Cardiac septum (tissue), 1 donor: Measurements from ENCODE around the gene TMPRSS11D. TPM values are rescaled to one million over a fixed set of nuclear protein-coding genes. Genes with fewer than 3 reads are reported as not detected.

Source experiments
- DNase-seq: peaks from one replicate; pipeline ENCODE4 v3.0.0-alpha.2; 2020; ENCODE audit warnings: low spot score
- intact Hi-C: fragments of 100-400 bp; cut with DNase I; formaldehyde crosslinking; loops from one replicate; pipeline ENCODE4 v1.14.0; 2022
- long read RNA-seq: library from polyadenylated mRNA; unstranded; transcript quantifications from one replicate; pipeline ENCODE4 v2.0.0, GENCODE V29; 2021
- total RNA-seq: library from RNA; stranded (reverse); fragmentation: NEBNext Ultra II Directional; extraction: Animal tissue kit (Norgen Biotek cat#: 25700); gene quantifications from one replicate; pipeline ENCODE4 v1.2.1, GENCODE V29; 2021
- donor health status: DM: no; HTN: no; CAD: no.

Gene TMPRSS11D, protein sequence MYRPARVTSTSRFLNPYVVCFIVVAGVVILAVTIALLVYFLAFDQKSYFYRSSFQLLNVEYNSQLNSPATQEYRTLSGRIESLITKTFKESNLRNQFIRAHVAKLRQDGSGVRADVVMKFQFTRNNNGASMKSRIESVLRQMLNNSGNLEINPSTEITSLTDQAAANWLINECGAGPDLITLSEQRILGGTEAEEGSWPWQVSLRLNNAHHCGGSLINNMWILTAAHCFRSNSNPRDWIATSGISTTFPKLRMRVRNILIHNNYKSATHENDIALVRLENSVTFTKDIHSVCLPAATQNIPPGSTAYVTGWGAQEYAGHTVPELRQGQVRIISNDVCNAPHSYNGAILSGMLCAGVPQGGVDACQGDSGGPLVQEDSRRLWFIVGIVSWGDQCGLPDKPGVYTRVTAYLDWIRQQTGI
- total RNA-seq = not detected
- long read RNA-seq, partial matches to known transcripts = 0 of 1 reads
- long read RNA-seq, other reads (novel, unspliced or antisense) = 1 of 1 reads

DNA sequence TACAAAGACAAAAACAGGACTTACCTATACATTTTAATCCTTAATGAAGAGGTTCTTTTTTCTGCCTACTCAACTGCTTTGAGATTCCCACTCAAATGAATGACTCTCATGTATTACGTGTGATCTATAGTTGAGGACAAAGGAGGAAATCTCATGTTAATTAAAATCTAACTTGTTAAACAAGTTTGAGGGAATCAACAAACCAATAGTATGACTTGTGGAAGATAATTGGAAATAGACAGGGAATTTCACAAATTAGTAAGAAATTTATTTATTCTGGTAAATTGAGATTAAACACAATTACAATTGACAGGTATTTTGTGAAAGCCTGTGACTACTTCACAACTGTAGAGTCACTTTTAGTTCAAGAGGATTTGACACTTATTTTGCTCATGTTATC is at the start of gene TMPRSS11D:
Gene TMPRSS11D, minus strand, starts transcription at position 101 of the 400 bp plus-strand sequence. Its CDS starts 69 bp downstream, at position 32.
- intact Hi-C loops = no loop called here

DNA sequence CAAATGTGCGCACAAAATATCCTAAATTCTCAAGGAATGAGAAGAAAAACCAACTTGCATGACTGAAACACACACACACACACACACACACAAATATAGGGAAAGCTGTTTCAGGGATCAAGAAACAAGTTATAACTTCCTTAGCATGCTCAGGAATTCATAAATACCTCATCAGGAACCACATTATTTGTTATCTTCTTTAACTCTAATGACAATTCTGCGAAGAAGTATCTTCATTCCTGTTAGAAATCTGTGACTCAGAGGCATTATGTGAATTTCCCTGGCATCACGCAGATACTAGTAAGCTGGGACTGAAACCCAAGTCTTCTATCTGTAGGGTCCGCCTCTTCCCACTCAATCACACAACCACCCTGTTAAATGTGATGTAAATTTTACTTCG is 49.2 kb upstream of the TMPRSS11D start:
- no peak for DNase-seq
- intact Hi-C loops = no loop called here

More for the DNA sequence above, at the start of gene TMPRSS11D:
- no peak for DNase-seq

- no peak for DNase-seq
- intact Hi-C loops = no loop called here
Observed at GRCh38 chr4:67931256-67931655, 47.5 kb upstream of the TMPRSS11D start.

DNA sequence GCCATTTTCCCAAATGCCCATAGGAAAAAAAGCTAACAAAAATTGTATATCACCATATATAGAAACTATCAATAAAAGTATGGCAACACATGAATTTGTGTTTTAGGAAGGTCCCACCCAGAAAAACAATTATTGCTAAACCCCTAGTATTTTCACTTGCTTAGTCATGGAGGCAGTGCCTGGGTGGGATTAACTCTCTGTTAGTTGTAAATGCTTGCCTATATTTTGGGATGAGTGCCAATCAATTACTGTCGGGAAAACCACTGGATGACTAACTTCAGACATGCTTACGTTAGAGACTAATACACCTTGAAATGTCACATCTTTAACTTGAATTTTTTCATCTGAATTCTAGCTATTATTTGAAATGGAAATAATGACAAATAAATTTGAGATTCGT is 45.6 kb upstream of the TMPRSS11D start:
- no peak for DNase-seq
- intact Hi-C loops = no loop called here

- intact Hi-C loops = no loop called here
Observed at GRCh38 chr4:67928546-67928945, 44.7 kb upstream of the TMPRSS11D start.

DNA sequence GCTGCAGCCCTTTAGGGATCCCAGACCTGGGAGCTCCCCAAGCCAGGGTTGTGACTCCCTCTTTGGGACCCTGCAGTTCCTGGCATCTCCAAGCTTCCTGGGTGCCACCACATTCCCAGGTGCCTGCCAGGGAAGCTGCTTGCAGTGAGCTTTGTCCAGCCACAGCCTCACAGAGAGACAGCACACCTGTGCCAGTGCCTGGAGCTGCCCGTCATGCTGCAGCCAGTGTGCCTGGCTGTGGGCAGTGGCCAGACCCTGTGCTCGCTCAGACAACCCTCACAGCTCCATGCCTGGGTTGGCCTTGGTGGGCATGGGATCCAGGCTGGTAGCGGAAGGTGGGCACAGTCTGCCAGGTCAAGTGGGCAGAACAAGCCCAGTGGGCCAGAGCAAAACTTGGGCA is 43.4 kb upstream of the TMPRSS11D start:
- intact Hi-C loops = no loop called here
- no peak for DNase-seq

More at GRCh38 chr4:67928546-67928945, 44.7 kb upstream of the TMPRSS11D start:
- no peak for DNase-seq

DNA sequence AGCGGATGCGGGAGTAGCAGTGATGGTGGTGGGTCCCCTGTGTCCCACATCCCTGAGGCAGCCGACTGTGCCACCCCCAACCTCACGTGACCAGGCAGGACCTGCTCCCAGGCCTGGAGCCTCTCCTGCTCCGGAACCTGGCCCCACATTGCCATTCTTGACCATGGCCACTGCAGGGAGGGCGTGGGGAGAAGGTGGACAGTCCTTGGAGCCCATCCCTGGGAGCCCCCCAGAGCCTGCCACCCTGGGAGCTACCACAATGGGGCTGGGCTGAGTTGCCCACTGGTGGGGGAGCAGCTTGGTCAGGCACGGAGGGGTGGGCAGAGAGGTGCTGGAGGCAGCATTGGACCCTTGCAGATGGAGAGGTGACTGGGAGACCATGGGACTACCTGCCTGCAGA is 42.7 kb upstream of the TMPRSS11D start:
- no peak for DNase-seq
- intact Hi-C loops = no loop called here

DNA sequence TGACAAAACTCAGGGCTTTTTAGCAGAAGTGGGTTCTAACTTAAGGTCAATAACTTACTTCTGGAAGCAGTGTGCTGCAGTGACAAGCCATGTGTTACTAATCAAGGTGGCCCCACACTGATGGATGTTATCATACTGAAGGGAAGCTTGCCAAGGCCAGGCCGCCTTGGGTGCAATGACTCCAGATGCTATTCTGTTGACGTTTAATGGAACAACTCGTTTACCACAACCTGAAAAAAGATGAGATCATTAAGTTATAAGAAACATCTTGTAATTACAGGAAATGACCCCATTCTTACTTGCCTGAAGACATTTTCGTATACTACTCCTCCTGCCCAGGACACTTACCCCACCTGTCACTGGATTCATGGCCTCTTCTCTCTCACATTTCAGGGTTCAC is 38.9 kb upstream of the TMPRSS11D start:
- intact Hi-C loops = no loop called here
- no peak for DNase-seq

DNA sequence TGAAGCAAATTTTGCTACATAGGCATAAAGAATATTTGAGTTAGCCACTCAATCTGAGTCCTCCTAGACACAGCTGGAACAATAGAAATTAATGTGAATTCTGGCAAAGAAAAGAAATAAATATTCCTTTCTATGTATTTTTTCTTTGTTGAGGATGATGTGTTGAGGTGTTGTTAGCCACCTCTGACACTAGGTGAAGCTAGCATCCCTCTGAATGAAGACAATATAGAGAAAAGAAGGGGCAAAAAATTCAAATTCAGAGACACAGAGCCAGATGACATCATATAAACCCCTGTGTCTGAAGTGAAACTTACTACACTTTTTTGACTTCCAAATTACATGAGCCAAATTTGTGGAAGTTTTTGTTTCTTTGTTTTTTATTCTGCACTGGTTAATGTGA is 34.6 kb upstream of the TMPRSS11D start:
- DNase-seq = no peak
- intact Hi-C loops = no loop called here

GRCh38 chr4:67915400-67915966 is 31.7 kb upstream of the TMPRSS11D start:
- no peak for DNase-seq
- intact Hi-C loops = no loop called here

DNA sequence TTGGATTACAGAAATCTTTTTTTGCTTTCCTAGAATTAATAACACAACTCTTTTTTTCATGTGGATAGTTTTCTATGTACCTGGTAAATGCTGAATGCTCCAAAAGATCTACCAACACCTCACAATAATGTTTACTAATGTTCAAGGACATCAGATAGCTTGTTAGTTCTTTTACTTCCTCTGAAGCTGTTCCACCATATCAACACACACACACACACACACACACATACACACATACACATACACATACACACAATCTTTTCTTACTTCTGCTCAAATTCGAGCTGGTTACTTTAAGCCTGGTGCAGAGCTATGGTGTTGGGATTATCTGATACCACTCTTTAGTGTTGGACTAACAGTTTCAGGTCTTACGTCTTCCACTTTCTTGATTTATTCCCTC is 28.3 kb upstream of the TMPRSS11D start:
- DNase-seq = no peak
- intact Hi-C loops = no loop called here

DNA sequence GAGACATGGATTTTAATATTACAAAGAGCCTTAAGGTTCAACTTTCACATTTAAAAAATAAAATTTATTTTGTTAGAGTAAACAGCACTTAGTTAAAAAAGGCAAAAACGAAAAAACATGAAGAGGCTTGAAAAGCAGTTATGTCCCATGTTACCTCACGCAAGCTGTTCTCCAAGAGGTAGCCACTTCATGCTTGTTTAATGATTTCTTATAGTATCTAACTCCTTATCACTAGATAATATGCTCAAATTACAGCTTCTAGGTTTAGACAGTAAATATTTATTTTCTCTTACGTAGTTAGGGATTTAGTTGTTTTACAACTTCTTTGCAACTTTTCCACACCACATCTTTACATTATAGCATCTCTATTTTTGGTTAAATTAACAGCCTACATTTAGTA is 27.8 kb upstream of the TMPRSS11D start:
- DNase-seq = no peak
- intact Hi-C loops = no loop called here

- intact Hi-C loops = no loop called here
- DNase-seq = no peak
Observed at GRCh38 chr4:67911141-67911540, 27.3 kb upstream of the TMPRSS11D start.

DNA sequence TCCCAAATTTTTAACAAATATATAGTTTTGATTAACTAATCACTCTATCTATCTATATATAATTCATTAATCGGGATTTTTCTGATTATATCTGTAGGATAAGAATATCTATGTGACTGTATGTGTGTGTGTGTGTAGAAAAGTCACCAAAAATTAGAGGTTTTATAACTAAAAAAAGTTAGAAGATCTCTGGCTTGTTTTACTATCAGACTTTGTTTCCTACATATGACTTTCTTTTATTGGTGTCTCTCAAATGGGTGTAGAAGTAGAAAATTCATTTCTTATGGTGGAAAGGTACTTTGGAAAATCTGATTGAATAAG is 26.7 kb upstream of the TMPRSS11D start:
- intact Hi-C loops = no loop called here
- no peak for DNase-seq

DNA sequence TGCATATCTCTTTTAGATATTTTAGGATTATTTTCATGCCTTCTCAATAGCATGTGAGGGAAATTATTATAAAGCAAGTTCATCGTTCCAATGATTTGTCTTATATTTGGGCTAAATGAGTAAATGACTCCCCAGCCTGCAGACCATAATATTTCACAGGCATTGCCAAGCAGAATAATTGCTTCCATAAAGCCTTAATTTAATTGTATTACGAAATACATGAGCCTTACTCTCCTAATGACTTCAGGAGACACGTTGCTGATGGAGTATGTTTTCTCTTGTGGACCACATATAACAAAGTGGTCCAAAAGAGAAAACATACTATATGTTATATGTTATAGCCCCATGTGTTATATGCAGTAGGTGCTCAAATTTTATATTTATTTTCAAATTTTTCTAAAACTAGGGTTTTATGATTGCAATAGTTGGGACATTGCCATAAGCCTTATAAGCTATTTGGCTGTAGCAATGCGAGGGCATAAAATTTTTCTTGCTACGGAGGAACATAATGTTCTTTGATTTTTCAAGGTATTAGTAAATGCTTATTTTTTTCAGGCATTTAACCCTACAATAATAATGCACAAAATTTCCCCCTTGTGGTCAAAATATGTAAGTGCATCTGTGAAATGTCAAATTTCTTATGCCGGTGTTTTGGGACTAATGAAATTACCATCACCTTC is 26.2 kb upstream of the TMPRSS11D start:
- DNase-seq = no peak
- intact Hi-C loops = no loop called here

DNA sequence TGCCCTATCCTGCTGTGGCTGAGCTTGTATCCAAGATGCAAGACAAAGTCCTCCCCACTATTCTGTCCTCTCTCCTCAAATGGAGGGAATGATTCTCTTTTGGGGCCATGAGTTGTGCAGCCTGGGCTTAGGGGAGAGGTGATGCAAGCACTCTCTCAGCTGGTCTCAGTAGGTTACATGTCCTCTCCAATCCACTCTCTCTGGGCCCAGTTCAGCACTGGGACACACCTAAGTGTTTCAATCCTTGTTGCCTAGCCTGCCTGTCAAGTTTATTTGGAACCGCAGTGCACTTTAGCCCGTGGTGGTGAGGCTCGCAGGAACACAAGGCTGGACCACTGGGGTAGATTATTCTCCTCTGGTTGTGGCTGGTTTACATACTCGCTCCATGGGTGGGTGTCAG is 23.8 kb upstream of the TMPRSS11D start:
- no peak for DNase-seq
- intact Hi-C loops = no loop called here

DNA sequence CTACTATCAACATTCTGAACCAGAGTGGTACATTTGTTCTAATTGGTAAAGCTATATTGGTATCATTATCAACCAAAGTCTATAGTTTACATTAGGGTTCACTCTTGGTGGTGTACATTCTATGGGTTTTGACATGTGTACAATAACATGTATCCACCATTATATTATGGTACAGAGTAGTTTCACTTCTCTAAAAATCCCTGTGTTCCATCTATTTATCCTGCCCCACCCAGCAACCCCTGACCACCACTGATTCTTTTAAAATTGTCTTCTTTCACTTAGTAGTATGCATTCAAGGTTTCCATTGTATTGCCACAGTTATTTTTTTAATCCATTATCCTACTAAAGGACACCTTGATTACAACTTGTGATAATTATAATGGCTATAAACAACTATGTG is 15.3 kb upstream of the TMPRSS11D start:
- no peak for DNase-seq
- intact Hi-C loops = no loop called here

DNA sequence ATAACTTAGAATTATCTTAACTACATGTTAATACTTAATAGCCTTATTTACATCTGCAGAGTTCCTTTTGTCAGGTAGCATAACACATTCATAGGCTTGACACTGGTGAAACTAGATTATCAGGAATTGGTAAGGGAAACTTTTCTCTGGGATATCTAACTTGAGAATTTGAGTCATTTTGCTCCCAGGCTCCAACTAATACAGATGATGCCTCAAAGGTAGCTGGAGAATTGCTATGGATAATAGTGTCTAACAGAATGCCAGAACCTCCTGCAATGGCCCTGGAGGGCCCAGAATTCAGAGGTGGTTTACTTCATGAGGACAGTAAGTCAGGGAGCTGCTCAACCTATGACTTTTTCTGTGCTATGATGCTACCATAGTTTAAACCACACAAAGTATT is 13.9 kb upstream of the TMPRSS11D start:
- DNase-seq = no peak
- intact Hi-C loops = no loop called here

DNA sequence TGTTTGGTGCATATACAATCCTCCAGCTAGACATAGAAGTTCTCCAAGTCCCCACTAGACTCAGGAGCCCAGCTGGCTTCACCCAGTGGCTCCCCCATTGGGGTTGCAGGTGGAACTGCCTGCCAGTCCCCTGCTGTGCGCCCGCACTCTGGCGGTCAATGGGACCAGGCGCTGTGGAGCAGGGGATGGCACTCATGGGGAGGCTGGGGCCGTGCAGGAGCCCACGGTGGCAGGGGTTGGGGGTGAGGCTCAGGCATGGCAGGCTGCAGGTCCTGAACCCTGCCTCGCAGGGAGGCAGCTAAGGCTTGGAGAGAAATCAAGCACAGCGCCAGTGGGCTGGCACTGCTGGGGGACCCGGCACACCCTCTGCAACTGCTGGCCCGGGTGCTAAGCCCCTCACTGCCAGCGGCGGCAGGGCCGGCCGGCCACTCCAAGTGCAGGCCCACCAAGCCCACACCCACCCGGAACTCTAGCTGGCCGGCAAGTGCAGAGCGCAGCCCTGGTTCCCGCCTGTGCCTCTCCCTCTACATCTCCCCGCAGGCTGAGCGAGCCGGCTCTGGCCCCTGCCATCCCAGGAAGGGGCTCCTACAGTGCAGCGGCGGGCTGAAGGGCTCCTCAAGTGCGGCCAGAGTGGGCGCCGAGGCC is 12.7 kb upstream of the TMPRSS11D start:
- intact Hi-C loops = no loop called here
- no peak for DNase-seq

DNA sequence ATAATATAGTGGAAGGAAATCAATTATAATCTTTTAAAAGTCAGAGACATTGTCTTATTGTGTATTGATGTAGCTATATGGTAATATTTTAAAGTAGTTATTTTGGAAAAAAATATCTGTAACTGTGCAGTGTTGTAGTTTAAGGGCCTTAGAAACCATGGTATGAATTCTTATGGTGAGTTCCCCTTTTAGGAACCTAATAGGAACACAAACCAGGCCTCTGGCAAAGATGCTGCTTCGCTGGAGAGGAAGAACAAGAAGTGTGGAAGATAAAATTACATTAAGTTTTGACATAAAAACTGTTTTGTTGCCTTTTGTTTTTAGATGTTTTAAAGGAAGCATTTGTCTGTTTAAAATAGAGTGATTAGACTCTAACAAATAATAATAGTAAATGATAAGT is 10.9 kb upstream of the TMPRSS11D start:
- no peak for DNase-seq
- intact Hi-C loops = no loop called here
